ENCODE data around the gene HOXC5. TPM values are rescaled to one million over a fixed set of nuclear protein-coding genes. Genes with fewer than 3 reads are reported as not detected.

The HOXC5 gene
- total RNA-seq, 1 experiment from 2014 or later, result not detected

- no peak overlapping the region for H2BK12ac ChIP-seq (ENCODE audit: insufficient read length, low read depth, low read length)
- H3K4me1 ChIP-seq (ENCODE audit: insufficient read depth, low read length), result no peaks in the 10 kb centered on the region
Observed at GRCh38 chr12:54007538-54008259, 25.2 kb upstream of the HOXC5 start.

More at GRCh38 chr12:54007538-54008259, 25.2 kb upstream of the HOXC5 start:
- Mint-ChIP-seq H3K36me3 (ENCODE audit: insufficient read depth in 1 of 3, low read depth in 3 of 3) (no peaks in the 10 kb centered on the region), H3K27ac (no peak overlapping the region), H3K27me3 (ENCODE audit: low read depth) (peaks cover 100% of the 10 kb centered on the region), H3K9me3 (peaks cover 2 to 8% of the 10 kb centered on the region in 2 experiments; a peak in 2 of 5 replicates), H3K4me1 (peaks cover 7 to 35% of the 10 kb centered on the region in 2 experiments), H3K4me3 (no peak overlapping the region)
- Histone ChIP-seq H3K23me2 (ENCODE audit: insufficient read length, low read depth, low read length, poor library complexity, severe bottlenecking) (no peaks in the 10 kb centered on the region), H2BK15ac (ENCODE audit: low read depth, low read length) (no peak overlapping the region), H3T11ph (ENCODE audit: low read length) (no peak overlapping the region), H3K18ac (ENCODE audit: insufficient read length, low read depth, low read length) (no peak overlapping the region), H4K5ac (ENCODE audit: insufficient read length, low read depth, low read length) (no peak overlapping the region), H3K4me2 (ENCODE audit: insufficient read depth, insufficient read length, low read length) (no peak overlapping the region), H2AFZ (ENCODE audit: low read length) (no peak overlapping the region), H2AK5ac (ENCODE audit: insufficient read length, low read length) (no peak overlapping the region), H3K4ac (ENCODE audit: low read depth, low read length) (no peak overlapping the region), H3K9me3 (ENCODE audit: control insufficient read depth, low read depth, low read length) (no peaks in the 10 kb centered on the region), H3K27ac (ENCODE audit: insufficient read length, low read depth, low read length) (no peak overlapping the region), H2BK5ac (ENCODE audit: insufficient read length, low read length) (no peak overlapping the region), H2BK120ac (ENCODE audit: low read depth, low read length, poor library complexity, severe bottlenecking) (no peak overlapping the region), H4K20me1 (ENCODE audit: control insufficient read depth, insufficient read depth, insufficient read length) (no peaks in the 10 kb centered on the region), H3K56ac (ENCODE audit: insufficient read length, low read depth, low read length) (no peak overlapping the region), H3K27me3 (ENCODE audit: insufficient read depth, low read length) (peaks cover 94% of the 10 kb centered on the region), H4K91ac (ENCODE audit: insufficient read length, low read depth, low read length) (no peak overlapping the region), H3K79me1 (ENCODE audit: insufficient read depth, low read depth, low read length, poor library complexity, severe bottlenecking) (no peaks in the 10 kb centered on the region), H3K9ac (ENCODE audit: extremely low read depth, insufficient read length, low read length) (no peak overlapping the region), H2BK20ac (ENCODE audit: low read depth, low read length, poor library complexity, severe bottlenecking) (no peak overlapping the region), H4K8ac (replicated peaks; ENCODE audit: insufficient read length, low read depth, low read length) (no peak overlapping the region), H3K23ac (ENCODE audit: insufficient read length, low read depth, low read length) (no peak overlapping the region), H3K14ac (ENCODE audit: insufficient read depth, low read length) (no peak overlapping the region), H3K79me2 (ENCODE audit: insufficient read depth, low read length) (no peaks in the 10 kb centered on the region)
- TF ChIP-seq CTCF (conservative IDR thresholded peaks at IDR 0.05), result no peak
- DNase-seq, result no peak
- WGBS (ENCODE audit: extremely low coverage, insufficient read length, low lambda C conversion rate), result no CpG with 5 or more reads among the region's 2 CpGs
